H1 (cell line): ENCODE data around the gene RABGGTA. TPM values are rescaled to one million over a fixed set of nuclear protein-coding genes. Genes with fewer than 3 reads are reported as not detected.

Experiments
- polyA plus RNA-seq, 7 experiments: library from polyadenylated mRNA; depleted of rRNA in 3 of 7; stranded (reverse) in 5 of 7; unstranded in 2 of 7; fragments of >200 nt in 5 of 7; fragments of 200-250 nt in 2 of 7; gene quantifications; 1 replicate in 5 of 7; 2 replicates in 1 of 7; 4 replicates in 1 of 7; pipeline versions ENCODE4 v1.2.1 to v1.2.3, GENCODE V29; 2011 to 2013; ENCODE audit warnings: missing spikeins in 2 of 7, mixed read lengths in 2 of 7
- small RNA-seq: library from polyadenylated mRNA; stranded (forward); fragments of <200 nt; extraction: miRNeasy Mini kit (QIAGEN cat#:217004); gene quantifications from one replicate; pipeline ENCODE3, GENCODE V24; 2013; ENCODE audit not compliant: insufficient read depth
- total RNA-seq: library from RNA; stranded (reverse); fragmentation: NEBNext Ultra II Directional; extraction: Animal tissue kit (Norgen Biotek cat#: 25700); gene quantifications from 2 replicates; pipeline ENCODE4 v1.2.1, GENCODE V29; 2021

RABGGTA gene
- total and polyA plus RNA-seq, 2 of the 8 experiments (the other 6 are each of a cell fraction or from before 2014, with no cell fraction given): 16.0 to 49.8 TPM

Small RNAs within 50 kb of the gene (small RNA-seq; reads per million reads assigned to genes)
- not detected for gene MDP1

Other genes with a start within 250 kb of the RABGGTA start
Only the 30 nearest of the 34 such genes appear.
- 63.6 and 67.2 TPM in 2 replicates for gene DCAF11, start 156.8 kb downstream of the RABGGTA start, total RNA-seq
- gene DCAF11, start 156.8 kb downstream of the RABGGTA start, polyA plus RNA-seq (2011; rRNA removed): 60.4 and 74.6 TPM in 2 replicates
- 1.1 TPM in 2 replicates for gene NRL, start 156.6 kb downstream of the RABGGTA start, total RNA-seq
- gene NRL, start 156.6 kb downstream of the RABGGTA start, polyA plus RNA-seq (2011; rRNA removed): 2.1 and 2.2 TPM in 2 replicates
- gene FITM1, start 140.9 kb downstream of the RABGGTA start, total RNA-seq: 0.33 and 0.76 TPM in 2 replicates
- 0.53 and 0.80 TPM in 2 replicates for gene FITM1, start 140.9 kb downstream of the RABGGTA start, polyA plus RNA-seq (2011; rRNA removed)
- gene PSME1, start 135.4 kb downstream of the RABGGTA start, total RNA-seq: 85.9 and 91.7 TPM in 2 replicates
- gene PSME1, start 135.4 kb downstream of the RABGGTA start, polyA plus RNA-seq (2011; rRNA removed): 57.4 and 74.9 TPM in 2 replicates
- 36.9 and 38.4 TPM in 2 replicates for gene EMC9, start 130.0 kb downstream of the RABGGTA start, total RNA-seq
- gene EMC9, start 130.0 kb downstream of the RABGGTA start, polyA plus RNA-seq (2011; rRNA removed): 47.2 and 60.1 TPM in 2 replicates
- gene PSME2, start 125.0 kb downstream of the RABGGTA start, total RNA-seq: 111 and 118 TPM in 2 replicates
- 71.8 and 76.8 TPM in 2 replicates for gene PSME2, start 125.0 kb downstream of the RABGGTA start, polyA plus RNA-seq (2011; rRNA removed)
- gene RNF31, start 124.1 kb downstream of the RABGGTA start, total RNA-seq: 57.8 and 72.0 TPM in 2 replicates
- 17.5 and 40.6 TPM in 2 replicates for gene RNF31, start 124.1 kb downstream of the RABGGTA start, polyA plus RNA-seq (2011; rRNA removed)
- gene IRF9, start 110.3 kb downstream of the RABGGTA start, total RNA-seq: 11.1 and 11.4 TPM in 2 replicates
- gene IRF9, start 110.3 kb downstream of the RABGGTA start, polyA plus RNA-seq (2011; rRNA removed): 13.2 and 13.3 TPM in 2 replicates
- gene REC8, start 99.5 kb downstream of the RABGGTA start, total RNA-seq: 25.8 and 28.5 TPM in 2 replicates
- 9.8 and 19.1 TPM in 2 replicates for gene REC8, start 99.5 kb downstream of the RABGGTA start, polyA plus RNA-seq (2011; rRNA removed)
- 108 and 109 TPM in 2 replicates for gene IPO4, start 82.8 kb downstream of the RABGGTA start, total RNA-seq
- gene IPO4, start 82.8 kb downstream of the RABGGTA start, polyA plus RNA-seq (2011; rRNA removed): 55.5 and 80.6 TPM in 2 replicates
- 22.2 and 25.3 TPM in 2 replicates for gene TM9SF1, start 76.2 kb downstream of the RABGGTA start, total RNA-seq
- gene TM9SF1, start 76.2 kb downstream of the RABGGTA start, polyA plus RNA-seq (2011; rRNA removed): 24.6 and 29.2 TPM in 2 replicates
- gene TSSK4, start 65.9 kb downstream of the RABGGTA start, total RNA-seq: 0.28 TPM in 1 of 2 replicates, not detected in the other
- 0.05 TPM in 1 of 2 replicates, not detected in the other for gene TSSK4, start 65.9 kb downstream of the RABGGTA start, polyA plus RNA-seq (2011; rRNA removed)
- 32.9 and 36.4 TPM in 2 replicates for gene CHMP4A, start 58.1 kb downstream of the RABGGTA start, total RNA-seq
- 23.4 and 37.6 TPM in 2 replicates for gene CHMP4A, start 58.1 kb downstream of the RABGGTA start, polyA plus RNA-seq (2011; rRNA removed)
- gene MDP1, start 55.5 kb downstream of the RABGGTA start, total RNA-seq: 14.3 and 17.7 TPM in 2 replicates
- 25.3 and 32.2 TPM in 2 replicates for gene MDP1, start 55.5 kb downstream of the RABGGTA start, polyA plus RNA-seq (2011; rRNA removed)
- 241 and 253 TPM in 2 replicates for gene NEDD8, start 39.2 kb downstream of the RABGGTA start, total RNA-seq
- gene NEDD8, start 39.2 kb downstream of the RABGGTA start, polyA plus RNA-seq (2011; rRNA removed): 196 and 317 TPM in 2 replicates
- gene GMPR2, start 38.7 kb downstream of the RABGGTA start, total RNA-seq: 85.3 and 88.3 TPM in 2 replicates
- 52.9 and 61.6 TPM in 2 replicates for gene GMPR2, start 38.7 kb downstream of the RABGGTA start, polyA plus RNA-seq (2011; rRNA removed)
- gene TINF2, start 29.0 kb downstream of the RABGGTA start, total RNA-seq: 31.0 and 36.7 TPM in 2 replicates
- gene TINF2, start 29.0 kb downstream of the RABGGTA start, polyA plus RNA-seq (2011; rRNA removed): 23.5 and 31.7 TPM in 2 replicates
- 2.0 and 2.2 TPM in 2 replicates for gene TGM1, start 8.4 kb downstream of the RABGGTA start, total RNA-seq
- 1.8 and 4.1 TPM in 2 replicates for gene TGM1, start 8.4 kb downstream of the RABGGTA start, polyA plus RNA-seq (2011; rRNA removed)
- gene DHRS1, start 28.2 kb upstream of the RABGGTA start, total RNA-seq: 8.8 and 13.4 TPM in 2 replicates
- gene DHRS1, start 28.2 kb upstream of the RABGGTA start, polyA plus RNA-seq (2011; rRNA removed): 31.7 and 40.2 TPM in 2 replicates
- 34.8 and 39.3 TPM in 2 replicates for gene NOP9, start 28.3 kb upstream of the RABGGTA start, total RNA-seq
- 17.8 and 22.4 TPM in 2 replicates for gene NOP9, start 28.3 kb upstream of the RABGGTA start, polyA plus RNA-seq (2011; rRNA removed)
- gene CIDEB, start 36.4 kb upstream of the RABGGTA start, total RNA-seq: not detected in 2 replicates
- gene CIDEB, start 36.4 kb upstream of the RABGGTA start, polyA plus RNA-seq (2011; rRNA removed): 0.09 and 0.11 TPM in 2 replicates
- 6.7 and 7.0 TPM in 2 replicates for gene LTB4R2, start 38.5 kb upstream of the RABGGTA start, total RNA-seq
- gene LTB4R2, start 38.5 kb upstream of the RABGGTA start, polyA plus RNA-seq (2011; rRNA removed): 5.3 and 9.8 TPM in 2 replicates
- 4.1 and 6.8 TPM in 2 replicates for gene LTB4R, start 39.9 kb upstream of the RABGGTA start, total RNA-seq
- gene LTB4R, start 39.9 kb upstream of the RABGGTA start, polyA plus RNA-seq (2011; rRNA removed): 6.7 and 9.7 TPM in 2 replicates
- 0.35 and 0.69 TPM in 2 replicates for gene ADCY4, start 63.5 kb upstream of the RABGGTA start, total RNA-seq
- gene ADCY4, start 63.5 kb upstream of the RABGGTA start, polyA plus RNA-seq (2011; rRNA removed): 0.27 and 0.57 TPM in 2 replicates
- 0.39 and 0.55 TPM in 2 replicates for gene RIPK3, start 68.4 kb upstream of the RABGGTA start, total RNA-seq
- gene RIPK3, start 68.4 kb upstream of the RABGGTA start, polyA plus RNA-seq (2011; rRNA removed): 0.20 and 0.24 TPM in 2 replicates
- 47.3 and 51.2 TPM in 2 replicates for gene NFATC4, start 96.6 kb upstream of the RABGGTA start, total RNA-seq
- 50.3 and 78.9 TPM in 2 replicates for gene NFATC4, start 96.6 kb upstream of the RABGGTA start, polyA plus RNA-seq (2011; rRNA removed)
- gene NYNRIN, start 127.4 kb upstream of the RABGGTA start, total RNA-seq: 18.3 and 19.6 TPM in 2 replicates
- 15.2 and 18.4 TPM in 2 replicates for gene NYNRIN, start 127.4 kb upstream of the RABGGTA start, polyA plus RNA-seq (2011; rRNA removed)
- 0.52 and 0.54 TPM in 2 replicates for gene CBLN3, start 158.1 kb upstream of the RABGGTA start, total RNA-seq
- gene CBLN3, start 158.1 kb upstream of the RABGGTA start, polyA plus RNA-seq (2011; rRNA removed): 0.72 and 1.00 TPM in 2 replicates
- gene KHNYN, start 158.4 kb upstream of the RABGGTA start, total RNA-seq: 22.1 and 22.3 TPM in 2 replicates
- 7.6 and 9.2 TPM in 2 replicates for gene KHNYN, start 158.4 kb upstream of the RABGGTA start, polyA plus RNA-seq (2011; rRNA removed)
- 45.2 and 46.7 TPM in 2 replicates for gene SDR39U1, start 171.2 kb upstream of the RABGGTA start, total RNA-seq
- gene SDR39U1, start 171.2 kb upstream of the RABGGTA start, polyA plus RNA-seq (2011; rRNA removed): 98.8 and 104 TPM in 2 replicates